LNCaP clone FGC (cell line): ENCODE measurements around the gene BOD1.

ENCODE experiments used
- DNase-seq: peaks from one replicate; pipeline ENCODE4 v3.0.0-alpha.2; 2011; ENCODE audit warnings: low read depth
- H3K4me3 ChIP-seq: 2 replicates; pipeline ENCODE4 v1.5.1; 2011; ENCODE audit warnings: mild to moderate bottlenecking, low read depth, low read length, control low read depth
- CTCF ChIP-seq: IDR thresholded peaks from 2 replicates; pipeline ENCODE4 v1.5.1; 2012; ENCODE audit warnings: mild to moderate bottlenecking; ENCODE audit not compliant: control insufficient read depth, insufficient read depth; ENCODE audit errors: extremely low read depth

The BOD1 gene

GRCh38 chr5:173573126-173573960, 43.1 kb downstream of the BOD1 start:
- DNase-seq, result no peak
- TF ChIP-seq CTCF, result peak; percentile 98
- H3K4me3 ChIP-seq, result no peak overlapping the region

- H3K4me3 ChIP-seq, result no peak overlapping the region
- DNase-seq, result no peak
- no peak for TF ChIP-seq CTCF
Measured at GRCh38 chr5:173572431-173573125, 43.9 kb downstream of the BOD1 start.

- DNase-seq, result no peak
- no peak for TF ChIP-seq CTCF
- H3K4me3 ChIP-seq, result no peak overlapping the region
Measured at GRCh38 chr5:173570321-173571090, 45.9 kb downstream of the BOD1 start.

- no peak for TF ChIP-seq CTCF
- H3K4me3 ChIP-seq, result no peak overlapping the region
- no peak for DNase-seq
Measured at GRCh38 chr5:173568703-173569102, 47.7 kb downstream of the BOD1 start.

GRCh38 chr5:173568128-173568527, 48.3 kb downstream of the BOD1 start:
- no peak overlapping the region for H3K4me3 ChIP-seq
- no peak for DNase-seq
- no peak for TF ChIP-seq CTCF

GRCh38 chr5:173567548-173567947, 48.9 kb downstream of the BOD1 start:
- peak; percentile 86 for DNase-seq

More at GRCh38 chr5:173567548-173567947, 48.9 kb downstream of the BOD1 start:
- no peak for TF ChIP-seq CTCF
- no peak overlapping the region for H3K4me3 ChIP-seq
